ENCODE results near the gene ABTB2.
"Not testable (repeated sequence)": the region's sequence is repeated elsewhere in the genome, so short reads cannot be mapped to it uniquely, and the experiment has no call there.

ABTB2 gene

GRCh38 chr11:34183848-34184391 is 173.9 kb downstream of the ABTB2 start:
- POLR2A ChIA-PET, result no interaction called here
- TF ChIP-seq CTCF (IDR thresholded peaks at IDR 0.05; ENCODE audit: control extremely low read depth, extremely low read depth, low read depth, missing control alignments), result no peak
- CTCF ChIA-PET, result interaction anchor here (1.1 to 7.1 kb wide), 2 partner anchors 10 to 42 kb away, joined by 3 to 57 read pairs; no protein-coding TSS in a partner anchor
- DNase-seq (ENCODE audit: extremely low spot score), result no peak

DNA sequence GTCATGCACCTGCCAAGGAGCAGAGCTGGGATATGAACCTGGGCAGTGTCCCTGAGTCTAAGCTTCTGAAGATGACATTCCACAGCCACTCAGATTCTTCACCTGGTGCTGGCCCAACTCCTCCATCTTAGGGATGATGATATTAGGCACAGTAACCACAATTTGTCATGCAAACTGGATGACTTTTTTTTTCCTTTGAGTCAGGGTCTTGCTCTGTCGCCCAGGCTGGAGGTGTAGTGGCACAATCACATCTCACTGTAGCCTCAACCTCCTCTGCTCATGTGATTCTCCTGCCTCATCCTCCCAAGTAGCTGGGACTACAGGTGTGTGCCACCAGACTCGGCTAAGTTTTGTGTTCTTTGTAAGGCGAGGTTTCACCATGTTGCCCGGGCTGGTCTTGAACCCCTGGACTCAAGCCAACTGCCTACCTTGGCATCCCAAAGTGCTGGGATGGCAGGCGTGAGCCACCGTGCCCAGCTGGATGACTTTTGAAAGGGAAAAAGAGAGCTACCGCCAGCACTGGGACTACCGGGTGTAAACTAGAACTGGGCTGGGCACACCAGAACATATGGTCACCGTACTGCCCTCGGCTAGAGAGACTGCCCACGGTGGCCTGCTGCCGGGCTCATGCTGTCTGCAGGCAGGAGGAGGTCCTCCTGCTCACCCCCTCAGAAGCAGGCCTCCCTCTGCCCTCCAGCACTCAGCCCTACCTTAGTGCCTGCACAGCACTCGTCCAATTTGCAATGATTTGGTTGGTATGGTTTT is 174.7 kb downstream of the ABTB2 start:
- no peak for DNase-seq (ENCODE audit: extremely low spot score)
- no peak for TF ChIP-seq CTCF (IDR thresholded peaks at IDR 0.05; ENCODE audit: control extremely low read depth, extremely low read depth, low read depth, missing control alignments)
- ChIA-PET CTCF (interaction anchor here (1.0 to 7.1 kb wide), 9 partner anchors 8 to 167 kb away, joined by 3 to 57 read pairs (median 3); no protein-coding TSS in a partner anchor), POLR2A (interaction anchor here (0.6 kb wide), 1 partner anchor 313 kb away, joined by 5 read pairs; no protein-coding TSS in a partner anchor)

DNA sequence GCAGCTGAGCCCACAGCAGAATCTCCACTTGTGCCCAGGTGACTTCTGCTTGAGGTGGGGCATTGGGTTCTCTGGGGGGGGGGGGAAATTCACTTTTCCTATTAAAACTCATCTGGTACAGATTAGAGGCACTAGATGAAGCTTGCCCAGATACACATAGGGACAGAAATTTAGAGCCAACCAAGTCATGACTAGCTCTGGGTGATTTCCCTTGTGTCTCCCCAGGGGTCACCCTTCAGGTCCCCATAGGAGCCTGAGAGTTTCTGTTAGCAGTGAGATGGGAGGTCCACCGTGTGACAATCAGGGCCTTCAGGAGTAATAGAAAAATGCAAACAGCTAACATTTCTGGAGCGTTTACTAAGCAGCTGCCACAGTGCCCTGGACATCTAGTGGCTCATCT is 175.4 kb downstream of the ABTB2 start:
- CTCF ChIA-PET, result interaction anchor here (1.0 to 7.1 kb wide), 11 partner anchors 8 to 168 kb away, joined by 3 to 57 read pairs (median 3); no protein-coding TSS in a partner anchor
- TF ChIP-seq CTCF (IDR thresholded peaks at IDR 0.05; ENCODE audit: control extremely low read depth, extremely low read depth, low read depth, missing control alignments), result no peak
- POLR2A ChIA-PET, result interaction anchor here (0.6 kb wide), 1 partner anchor 313 kb away, joined by 5 read pairs; no protein-coding TSS in a partner anchor
- DNase-seq (ENCODE audit: extremely low spot score), result no peak

DNA sequence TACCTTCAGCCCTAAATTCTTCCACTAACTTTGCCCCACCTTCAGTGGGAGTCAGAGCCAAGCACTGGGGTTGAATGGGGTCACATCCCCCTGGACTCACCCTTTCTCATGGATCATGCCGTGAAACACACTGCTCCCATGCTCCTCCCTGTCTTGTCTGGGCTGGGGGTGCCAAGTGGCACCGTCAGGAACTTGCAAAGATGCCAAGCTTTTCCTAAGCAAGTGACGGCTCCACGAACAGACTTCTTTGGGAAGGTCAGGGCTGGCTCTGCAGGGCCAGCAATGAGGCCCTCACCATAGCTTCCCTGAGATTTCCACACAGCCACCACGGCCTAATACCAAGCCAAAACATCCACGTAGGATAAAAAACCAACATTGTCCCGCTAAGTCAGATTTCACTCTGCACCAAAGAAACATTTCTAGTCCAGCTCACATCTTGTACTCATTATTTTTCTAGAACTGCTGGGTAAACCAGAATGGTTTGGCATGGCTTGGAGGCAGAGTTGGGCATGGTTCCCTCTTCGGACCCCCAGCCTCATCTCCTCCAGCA is 175.9 kb downstream of the ABTB2 start:
- ChIA-PET POLR2A (no interaction called here), CTCF (interaction anchor here (0.9 to 7.1 kb wide), 14 partner anchors 8 to 177 kb away, joined by 3 to 57 read pairs (median 3); partner anchors contain the start of gene ABTB2)
- DNase-seq (ENCODE audit: extremely low spot score), result no peak
- no peak for TF ChIP-seq CTCF (IDR thresholded peaks at IDR 0.05; ENCODE audit: control extremely low read depth, extremely low read depth, low read depth, missing control alignments)

DNA sequence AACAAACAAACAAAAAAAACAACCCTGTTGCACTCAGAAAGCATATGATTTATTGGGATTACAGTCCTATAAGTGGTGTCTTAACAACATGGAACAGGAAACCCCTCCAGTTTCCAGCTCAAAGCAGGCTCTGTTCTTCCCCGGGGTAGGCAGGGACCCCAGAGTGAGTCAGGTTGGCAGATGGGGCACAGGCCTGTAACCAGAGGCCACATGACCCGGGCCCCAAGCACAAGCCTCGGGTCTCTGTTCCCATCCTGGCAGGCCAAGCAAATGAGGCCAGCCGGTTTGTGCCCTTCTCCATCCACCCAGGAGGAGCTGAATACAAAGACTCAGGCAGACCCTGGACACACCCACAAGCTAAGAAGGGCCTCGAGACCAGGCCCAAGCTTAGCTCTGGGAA is 176.6 kb downstream of the ABTB2 start:
- ChIA-PET CTCF (interaction anchor here (0.9 to 3.8 kb wide), 12 partner anchors 9 to 193 kb away, joined by 3 to 11 read pairs (median 4); partner anchors contain the start of gene ABTB2), POLR2A (no interaction called here)

DNA sequence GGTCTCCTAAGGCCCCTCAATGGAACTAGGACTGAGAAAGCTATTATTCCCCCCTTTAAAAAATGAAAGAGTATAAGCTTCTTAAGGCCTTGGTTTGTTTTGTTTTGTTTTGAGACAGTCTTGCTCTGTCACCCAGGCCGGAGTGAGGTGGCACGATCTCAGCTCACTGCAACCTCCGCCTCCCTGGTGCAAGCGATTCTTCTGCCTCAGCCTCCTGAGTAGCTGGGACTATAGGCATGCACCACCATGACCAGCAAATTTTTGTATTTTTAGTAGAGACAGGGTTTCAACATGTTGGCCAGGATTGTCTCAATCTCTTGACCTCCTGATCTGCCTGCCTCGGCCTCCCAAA is 177.0 kb downstream of the ABTB2 start:
- POLR2A ChIA-PET; DNase-seq (ENCODE audit: extremely low spot score): not testable (repeated sequence)
- CTCF ChIA-PET, result interaction anchor here (1.1 to 3.8 kb wide), 8 partner anchors 9 to 193 kb away, joined by 3 to 11 read pairs (median 4); partner anchors contain the start of gene ABTB2

More for the DNA sequence above, 176.6 kb downstream of the ABTB2 start:
- no peak for TF ChIP-seq CTCF (IDR thresholded peaks at IDR 0.05; ENCODE audit: control extremely low read depth, extremely low read depth, low read depth, missing control alignments)
- DNase-seq (ENCODE audit: extremely low spot score), result no peak
